Fibroblast of peridontal ligament (primary cell): Measurements from ENCODE around the gene TOP3A.

Source experiments
- DNase-seq: peaks from one replicate; pipeline ENCODE4 v3.0.0-alpha.2; 2010; ENCODE audit errors: extremely low read depth

The TOP3A gene

DNA sequence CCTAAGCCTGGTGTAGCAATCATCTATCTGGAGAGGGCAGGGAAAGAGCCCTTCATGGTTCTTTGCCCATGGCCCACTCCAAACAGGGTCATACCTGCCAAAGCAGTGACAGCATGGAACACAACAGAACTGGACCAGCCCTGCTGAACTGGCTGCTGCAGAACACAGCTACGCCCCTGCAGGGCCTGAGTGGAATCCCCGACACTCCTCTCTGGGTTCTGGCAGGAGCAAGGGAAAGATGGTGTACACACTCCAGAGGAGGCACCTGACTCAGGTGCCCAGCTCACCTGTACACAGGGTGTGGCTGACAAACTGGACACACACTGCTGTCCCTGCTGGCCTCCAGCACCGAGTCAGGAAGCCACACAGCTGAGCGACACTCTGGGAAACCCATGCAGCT lies 34.5 kb downstream of the TOP3A start:
- no peak for DNase-seq

DNA sequence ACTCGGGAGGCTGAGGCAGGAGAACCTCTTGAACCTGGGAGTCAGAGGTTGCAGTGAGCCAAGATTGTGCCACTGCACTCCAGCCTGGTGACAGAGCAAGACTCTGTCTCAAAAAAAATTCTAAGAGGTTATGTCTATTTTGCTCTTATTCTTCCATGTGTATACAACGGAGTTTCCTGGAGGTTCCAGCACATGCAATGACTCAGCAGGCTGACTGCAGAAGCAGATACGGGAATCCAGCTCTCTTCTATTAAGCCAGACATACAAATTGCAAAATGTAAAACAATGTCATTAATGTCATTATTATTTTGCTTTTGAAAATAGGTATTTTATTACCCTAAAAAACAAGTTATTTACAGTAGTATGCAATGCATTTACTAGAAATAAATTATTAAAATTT lies 35.9 kb downstream of the TOP3A start:
- peak; percentile 19 for DNase-seq

DNA sequence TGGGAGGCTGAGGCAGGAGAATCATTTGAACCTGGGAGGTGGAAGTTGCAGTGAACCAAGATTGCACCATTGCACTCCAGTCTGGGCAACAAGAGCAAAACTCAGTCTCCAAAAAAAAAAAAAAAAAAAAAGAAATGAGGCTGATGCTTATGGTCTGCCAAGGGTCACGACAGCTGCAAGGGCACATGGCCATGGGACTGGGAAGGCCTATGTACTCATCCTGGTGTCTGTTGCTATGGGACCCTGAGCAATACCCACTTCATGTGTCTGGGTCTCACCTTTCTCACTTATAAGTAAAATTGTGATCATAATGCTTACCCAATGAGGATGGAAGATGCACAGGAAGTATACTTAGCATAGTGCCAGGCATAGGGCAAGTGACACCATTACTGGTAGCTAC lies 37.7 kb downstream of the TOP3A start:
- DNase-seq = no peak

DNA sequence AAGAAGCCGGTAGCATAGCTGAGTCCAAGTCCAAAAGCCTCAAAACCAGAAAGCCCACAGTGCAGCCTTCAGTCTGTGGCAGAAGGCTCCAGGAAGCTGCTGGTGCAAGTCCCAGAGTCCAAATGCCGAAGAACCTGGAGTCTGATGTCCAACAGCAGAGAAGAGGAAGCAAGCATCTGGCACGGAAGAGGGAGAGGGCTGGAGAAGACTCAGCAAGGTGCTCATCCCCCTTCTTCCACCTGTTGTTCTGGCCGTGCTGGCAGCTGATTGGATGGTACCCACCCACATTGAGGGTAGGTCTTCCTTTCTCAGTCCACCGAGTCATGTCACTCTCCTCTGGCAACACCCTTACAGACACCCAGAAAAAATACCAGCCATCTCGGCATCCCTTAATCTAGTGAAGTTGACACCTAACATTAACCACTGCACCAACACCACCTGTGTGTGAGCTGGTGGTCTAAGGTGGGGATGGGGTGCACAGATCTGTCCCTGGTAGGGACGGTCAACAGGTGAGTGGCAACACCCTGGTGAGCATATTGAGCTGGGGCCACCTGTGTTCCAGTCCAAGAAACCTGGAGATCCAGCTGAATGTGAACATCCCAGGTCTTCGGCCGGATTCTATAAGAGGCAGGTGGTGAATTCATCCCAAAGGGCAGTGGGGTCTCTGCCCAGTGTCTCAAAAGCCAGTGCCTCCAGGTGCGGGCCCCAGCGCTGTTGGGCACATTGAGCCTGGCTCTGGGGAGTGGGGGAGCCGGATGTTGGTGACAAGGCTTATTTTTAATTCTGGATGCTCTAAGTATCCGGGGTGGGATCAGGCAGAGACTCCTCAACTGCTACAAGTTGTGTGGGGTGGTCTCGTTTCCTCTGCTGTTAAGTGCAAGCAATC lies 44.5 kb downstream of the TOP3A start:
- DNase-seq = no peak

DNA sequence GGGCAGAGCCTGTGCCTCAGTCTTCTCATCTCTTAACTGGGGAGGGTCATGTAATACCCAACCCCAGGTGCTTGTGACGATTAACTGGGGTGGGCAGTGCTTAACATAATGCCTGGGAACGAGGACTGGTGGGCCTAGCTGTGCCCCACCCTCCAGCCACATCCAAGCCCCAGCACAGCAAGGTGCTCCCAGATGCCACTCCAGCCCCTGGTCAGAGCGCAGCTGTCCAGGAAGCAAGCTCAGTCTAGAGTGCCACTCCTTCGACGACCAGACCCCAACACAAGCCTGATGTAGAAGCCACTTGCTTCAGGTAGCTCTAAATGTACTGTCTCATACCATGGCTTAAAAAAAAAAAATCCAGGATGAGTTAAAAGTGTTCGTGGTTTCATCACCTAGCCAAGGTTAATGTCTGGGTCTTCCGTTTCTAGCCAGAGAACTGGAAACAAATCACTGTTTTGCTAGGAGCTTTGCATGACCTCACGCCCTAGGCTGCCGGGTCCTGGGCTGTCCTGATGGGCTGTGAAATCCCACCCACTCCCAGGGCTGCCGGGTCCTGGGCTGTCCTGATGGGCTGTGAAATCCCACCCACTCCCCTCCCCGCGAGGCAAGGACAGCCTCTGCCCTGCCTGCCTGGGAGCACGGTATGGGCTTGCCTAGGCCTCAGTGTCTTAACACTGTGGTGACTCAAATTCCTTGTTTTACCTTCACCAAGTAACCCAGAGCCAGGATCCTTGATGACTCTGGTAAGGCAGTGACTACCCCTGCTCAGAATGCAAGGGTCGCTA lies 46.7 kb downstream of the TOP3A start:
- no peak for DNase-seq

DNA sequence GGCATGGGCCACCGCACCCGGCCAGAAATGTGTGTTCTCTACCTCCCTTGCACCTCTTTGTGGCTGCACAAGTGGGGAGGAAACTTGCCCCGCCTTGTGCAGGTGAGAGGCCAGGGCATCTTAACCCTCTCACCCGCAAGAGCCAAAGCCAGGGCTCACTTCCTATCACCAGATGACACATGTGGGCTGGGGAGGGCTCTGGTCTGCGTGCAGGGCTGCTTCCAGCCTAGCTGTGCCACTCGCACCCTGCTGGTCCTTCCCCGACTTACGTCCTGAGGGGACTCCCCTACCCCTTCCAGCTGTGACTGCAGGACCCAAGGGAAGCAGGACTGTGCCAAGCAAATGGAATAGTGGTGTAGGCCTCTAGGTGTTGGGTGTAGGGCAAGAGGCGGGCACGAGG lies 47.4 kb downstream of the TOP3A start:
- no peak for DNase-seq

DNA sequence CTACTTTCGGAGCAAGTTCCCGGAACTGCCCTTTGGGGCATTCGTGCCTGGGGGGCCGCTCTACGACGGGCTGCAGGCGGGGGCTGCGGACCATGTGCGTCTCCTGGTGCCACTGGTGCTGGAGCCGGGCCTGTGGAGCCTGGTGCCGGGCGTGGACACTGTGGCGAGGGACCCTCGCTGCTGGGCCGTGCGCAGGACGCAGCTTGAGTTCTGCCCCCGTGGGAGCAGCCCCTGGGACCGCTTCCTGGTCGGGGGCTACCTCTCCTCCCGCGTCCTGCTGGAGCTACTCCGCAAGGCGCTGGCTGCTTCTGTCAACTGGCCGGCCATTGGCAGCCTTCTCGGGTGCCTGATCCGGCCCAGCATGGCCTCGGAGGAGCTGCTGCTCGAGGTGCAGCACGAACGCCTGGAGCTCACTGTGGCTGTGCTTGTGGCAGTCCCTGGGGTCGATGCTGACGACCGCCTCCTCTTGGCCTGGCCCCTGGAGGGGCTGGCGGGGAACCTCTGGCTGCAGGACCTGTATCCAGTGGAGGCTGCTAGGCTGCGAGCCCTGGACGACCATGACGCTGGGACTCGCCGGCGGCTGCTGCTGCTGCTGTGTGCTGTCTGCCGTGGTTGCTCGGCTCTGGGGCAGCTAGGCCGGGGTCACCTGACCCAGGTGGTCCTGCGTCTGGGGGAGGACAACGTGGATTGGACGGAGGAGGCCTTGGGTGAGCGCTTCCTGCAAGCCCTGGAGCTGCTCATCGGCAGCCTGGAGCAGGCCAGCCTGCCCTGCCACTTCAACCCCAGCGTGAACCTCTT lies 50.7 kb downstream of the TOP3A start:
- DNase-seq = no peak

DNA sequence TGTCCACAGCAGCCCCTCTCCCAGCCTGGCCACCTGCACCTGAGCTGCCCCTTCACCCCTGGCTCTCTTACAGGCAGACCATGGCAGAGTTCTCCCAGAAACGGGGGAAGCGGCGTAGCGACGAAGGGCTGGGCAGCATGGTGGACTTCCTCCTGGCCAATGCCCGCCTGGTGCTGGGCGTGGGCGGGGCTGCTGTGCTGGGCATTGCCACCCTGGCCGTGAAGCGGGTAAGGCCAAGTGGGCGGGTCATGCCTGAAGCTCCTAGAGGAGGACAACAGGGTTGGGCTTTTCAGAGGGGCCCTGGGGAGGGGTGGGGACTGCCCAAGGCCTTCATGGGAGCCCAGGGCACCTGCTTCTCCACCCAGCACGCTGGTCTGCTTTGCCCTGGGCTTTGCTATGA lies 52.2 kb downstream of the TOP3A start:
- no peak for DNase-seq

DNA sequence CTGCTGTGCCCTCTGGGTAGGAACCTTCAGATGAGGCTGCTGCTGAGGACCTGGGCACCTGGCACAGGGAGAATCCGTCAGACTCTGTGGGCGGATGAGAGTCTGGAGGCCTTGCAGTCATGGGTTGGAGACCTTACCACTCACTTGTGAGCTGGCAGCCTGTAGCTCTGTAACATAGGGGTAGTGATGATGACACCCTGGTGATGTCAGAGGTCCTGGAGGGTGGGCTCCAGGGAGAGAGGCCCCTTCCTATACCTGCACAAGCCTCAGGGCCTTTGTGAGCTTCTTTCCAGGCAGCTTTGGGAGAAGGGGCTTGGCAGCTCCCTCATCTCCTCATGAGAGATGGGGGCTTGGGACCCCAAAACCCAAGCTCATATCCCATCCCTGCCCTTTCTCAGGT lies 52.7 kb downstream of the TOP3A start:
- DNase-seq = no peak

DNA sequence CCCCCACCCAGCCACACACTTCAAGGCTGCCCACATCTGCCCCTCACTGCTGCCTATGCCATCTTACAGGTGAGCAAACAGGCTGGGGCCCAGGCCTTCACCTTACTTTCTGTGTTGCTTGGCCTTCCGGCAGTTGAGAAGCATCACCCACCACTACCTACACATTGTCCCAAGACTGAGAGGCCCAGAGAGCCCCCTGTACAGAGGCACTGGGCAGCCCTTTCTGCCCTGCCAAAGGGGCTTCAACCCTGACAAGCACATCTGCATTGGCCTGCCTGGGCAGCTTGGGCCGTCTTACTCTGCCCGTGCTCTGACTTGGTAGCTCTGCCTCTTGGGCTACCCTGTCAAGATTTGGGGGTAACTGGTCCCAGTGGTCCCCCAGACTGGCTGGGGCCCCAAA lies 53.1 kb downstream of the TOP3A start:
- no peak for DNase-seq

DNA sequence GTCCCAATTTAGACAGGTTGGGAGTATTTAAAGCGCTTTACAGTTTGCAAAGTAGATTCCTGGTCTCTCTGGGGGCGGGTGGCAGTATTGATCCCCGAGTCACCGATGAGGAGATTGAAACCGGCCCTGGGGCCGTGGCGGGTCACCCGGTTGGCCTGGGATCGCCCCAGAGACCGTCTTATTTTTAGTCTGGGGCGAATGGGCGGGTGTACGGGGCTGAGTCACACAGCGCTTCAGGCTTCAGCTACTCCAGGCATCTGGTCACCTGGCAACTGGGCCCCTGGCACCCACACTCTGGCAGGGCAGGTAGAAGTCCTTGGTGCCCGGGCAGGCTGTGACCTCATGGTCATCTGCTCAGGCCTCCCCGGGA lies 53.7 kb downstream of the TOP3A start:
- peak; percentile 24 for DNase-seq

DNA sequence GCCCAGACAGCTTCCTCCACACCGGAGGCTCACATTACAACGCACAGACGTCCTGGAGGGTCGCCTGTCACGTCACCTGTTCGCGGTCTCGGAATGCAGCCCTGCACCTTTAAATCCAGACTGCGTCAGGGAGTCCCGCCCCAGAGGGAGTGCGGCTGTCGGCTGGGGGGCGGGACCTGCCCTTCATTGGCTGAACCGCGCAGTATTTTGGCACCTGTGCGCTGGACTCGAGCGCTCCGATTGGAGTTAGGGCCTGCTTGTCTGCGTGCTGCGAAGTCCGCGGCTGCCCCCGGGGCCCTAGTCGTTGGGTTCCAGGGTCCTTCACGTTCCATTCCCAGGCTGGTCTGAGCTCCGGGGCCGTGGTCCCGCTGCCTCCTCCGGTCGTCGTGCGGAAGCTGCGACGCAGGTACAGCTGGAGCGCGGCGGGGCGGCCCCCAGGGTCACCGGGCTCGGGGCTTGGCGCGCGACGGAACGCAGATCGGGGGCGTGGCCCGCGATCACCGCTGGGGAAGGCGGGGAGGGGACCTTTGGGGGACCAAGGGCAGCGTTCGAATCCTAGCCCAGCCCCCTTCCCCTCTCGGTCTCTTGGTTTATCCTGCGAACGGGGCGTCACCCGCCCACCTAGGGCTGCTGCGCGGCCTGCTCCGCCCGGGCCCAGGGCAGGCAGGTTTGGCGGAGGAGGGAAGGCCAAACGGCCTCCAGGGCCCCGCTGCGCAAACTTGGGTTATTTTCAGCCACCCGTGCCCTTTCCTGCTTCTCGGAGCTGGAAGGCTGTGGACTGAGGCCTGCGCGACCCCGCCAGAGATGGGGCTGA lies 54.3 kb downstream of the TOP3A start, which contains the start of gene MIEF2:
Gene MIEF2 (plus strand): TSS at position 331 of the 814 bp plus-strand sequence. CDS start 2,059 bp downstream, outside the sequence.
- peak; percentile 91 for DNase-seq

DNA sequence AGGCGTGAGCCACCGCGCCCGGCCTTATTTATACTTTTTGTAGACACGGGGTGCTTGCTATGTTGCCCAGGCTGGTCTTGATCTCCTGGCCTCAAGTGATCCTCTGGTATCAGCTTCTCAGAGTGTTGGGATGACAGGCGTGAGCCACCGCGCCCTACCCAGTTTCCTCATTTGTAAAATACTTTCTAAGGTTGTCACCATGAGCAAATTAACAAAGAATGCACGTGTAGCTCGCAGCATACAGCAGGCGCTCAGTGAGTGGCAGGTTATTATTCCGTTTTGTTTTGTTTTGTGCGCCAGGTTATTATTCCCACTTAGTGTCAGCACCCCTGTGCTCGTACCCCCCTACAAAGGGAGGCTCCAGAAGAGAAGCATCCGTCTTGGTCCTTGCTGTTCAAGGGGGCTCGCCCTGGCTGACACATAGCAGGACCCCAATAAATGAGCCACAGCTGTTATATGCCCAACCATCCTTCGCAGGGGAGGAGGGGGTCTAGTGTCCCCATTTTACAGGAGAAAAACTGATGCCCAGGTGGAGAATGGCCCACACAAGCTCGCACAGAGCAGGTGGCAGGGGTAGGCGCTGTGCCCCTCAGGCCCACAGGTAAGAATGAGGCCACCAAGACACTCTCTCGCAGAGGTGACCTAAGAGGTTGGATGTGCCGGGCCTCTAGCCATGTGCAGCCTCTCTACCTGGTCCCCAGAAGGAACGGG lies 55.0 kb downstream of the TOP3A start:
- no peak for DNase-seq

DNA sequence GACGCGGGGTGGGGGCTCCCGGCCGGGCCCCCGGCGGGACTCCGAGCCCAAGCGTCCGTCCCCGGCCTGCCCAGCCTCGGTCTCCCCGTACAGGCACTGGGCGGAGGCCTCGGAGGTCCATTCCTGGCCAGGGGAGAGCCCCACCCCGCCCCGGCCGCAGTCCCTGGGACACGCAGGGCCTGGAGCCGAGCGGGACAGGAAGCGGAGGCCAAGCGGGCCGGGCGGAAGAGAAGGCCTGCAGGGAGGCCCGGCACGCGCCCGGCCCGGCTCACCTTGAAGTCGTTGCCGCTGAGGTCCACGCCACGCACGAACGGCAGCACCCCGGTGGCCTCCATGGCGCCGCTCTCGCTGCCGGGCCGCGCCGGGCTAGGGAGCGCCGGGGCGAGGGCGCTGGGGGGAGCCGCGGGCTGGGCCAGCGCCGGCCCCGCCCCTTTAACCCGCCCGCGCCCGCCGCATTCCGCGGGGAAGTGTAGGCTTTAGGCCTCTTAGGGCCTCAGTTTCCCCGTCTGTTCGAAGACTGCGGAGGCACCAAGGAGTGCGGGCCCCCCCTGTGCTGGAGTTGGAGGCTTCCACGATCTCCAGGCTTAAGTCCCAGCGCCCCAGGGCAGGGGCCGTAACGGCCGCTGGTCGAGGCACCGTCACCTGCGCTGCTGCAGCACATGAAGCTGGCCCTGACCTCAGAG lies 56.3 kb downstream of the TOP3A start, which contains the start of gene FLII:
Gene FLII (minus strand): TSS at position 383 of the 683 bp plus-strand sequence. CDS start 48 bp downstream, at position 335.
- DNase-seq = peak; percentile 23

DNA sequence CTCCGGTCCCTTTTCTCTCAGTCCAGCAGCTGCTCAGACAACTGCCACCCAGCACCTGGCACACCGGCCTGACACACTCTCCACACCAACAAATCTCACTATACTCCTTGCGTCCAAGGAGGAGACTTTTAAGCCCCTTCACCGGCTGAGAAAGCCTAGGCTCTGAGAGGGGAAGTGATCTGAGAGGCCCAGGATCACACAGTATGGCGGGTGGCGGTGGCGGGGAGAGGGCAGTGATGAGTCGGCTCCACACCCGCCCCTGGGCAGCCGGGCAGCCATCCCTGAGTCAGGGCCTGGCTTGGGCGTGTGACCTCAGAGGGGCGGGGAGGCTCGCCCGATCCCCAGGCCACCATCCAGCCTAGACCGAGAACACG lies 56.8 kb downstream of the TOP3A start:
- peak; percentile 56 for DNase-seq

DNA sequence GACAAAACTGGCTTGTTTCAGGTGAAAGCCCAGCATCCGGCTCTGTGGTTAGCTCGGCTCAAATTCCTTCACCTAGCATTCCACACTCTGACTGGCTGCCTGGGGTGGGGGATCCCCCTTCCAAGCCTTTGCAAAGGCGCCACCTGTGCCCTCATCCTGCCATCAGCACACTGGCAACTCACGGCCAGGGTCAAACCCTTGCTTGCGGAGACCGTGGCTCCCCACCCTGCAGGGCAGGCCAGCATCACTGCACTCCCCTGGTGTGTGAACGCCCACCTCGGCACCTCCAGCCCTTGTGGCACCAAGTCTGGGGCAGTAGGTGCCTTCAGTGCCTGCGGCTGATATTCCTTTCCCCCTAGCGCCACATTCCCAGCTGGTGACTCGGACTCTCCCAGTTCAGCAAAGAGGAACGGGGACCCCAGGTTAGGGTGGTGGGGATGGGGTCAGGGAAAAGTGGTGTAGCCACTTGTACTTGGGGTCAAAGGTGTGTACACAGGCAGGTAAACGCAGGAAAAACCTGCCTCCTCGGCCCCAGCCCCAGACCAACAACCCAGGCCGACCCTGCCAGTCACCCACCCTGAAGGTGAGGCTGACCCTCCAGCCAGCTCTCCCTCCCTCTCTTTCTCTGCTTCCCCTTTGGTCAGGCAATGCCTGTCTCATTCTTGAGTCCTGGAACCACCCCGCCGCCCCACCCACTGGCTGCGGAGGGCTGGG lies 57.4 kb downstream of the TOP3A start:
- no peak for DNase-seq

DNA sequence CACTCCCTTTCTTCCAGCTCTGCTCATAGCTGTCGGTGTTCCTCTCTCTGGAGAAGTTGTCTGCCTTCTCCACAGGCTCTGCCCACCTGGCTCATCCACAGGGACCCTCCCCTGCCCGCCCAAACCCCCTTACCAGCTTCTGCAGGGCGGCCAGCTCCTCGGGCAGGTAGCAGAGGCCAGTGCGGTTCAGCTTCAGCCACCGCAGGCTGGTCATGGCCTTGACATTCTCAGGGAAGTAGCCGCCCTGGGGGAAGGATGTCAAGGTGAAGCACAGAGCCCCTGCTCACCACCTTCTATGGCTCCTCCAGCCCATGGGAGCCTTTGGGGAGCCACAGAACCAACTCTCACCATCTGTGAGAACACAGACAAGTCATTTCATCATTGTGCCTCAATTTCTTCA lies 58.0 kb downstream of the TOP3A start:
- no peak for DNase-seq

DNA sequence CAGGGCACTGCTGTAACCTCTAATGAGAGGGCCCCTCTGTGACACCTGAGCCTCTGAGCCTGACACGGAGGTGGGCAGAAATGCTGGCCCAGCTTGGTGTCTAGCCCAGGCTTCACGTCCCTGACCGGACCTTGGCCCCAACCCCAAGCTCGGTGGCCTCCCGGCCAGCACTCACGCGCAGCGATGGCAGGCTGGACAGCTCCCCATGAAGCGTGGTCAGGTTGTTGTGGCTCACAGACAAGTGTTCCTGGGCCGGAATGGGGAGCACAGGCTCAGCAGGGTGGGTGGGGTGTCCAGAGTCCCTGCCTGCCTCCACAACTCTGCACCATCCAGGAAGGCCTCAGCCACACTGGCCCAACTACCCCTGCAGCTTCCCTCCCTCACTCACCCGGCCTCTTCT lies 58.4 kb downstream of the TOP3A start:
- no peak for DNase-seq

DNA sequence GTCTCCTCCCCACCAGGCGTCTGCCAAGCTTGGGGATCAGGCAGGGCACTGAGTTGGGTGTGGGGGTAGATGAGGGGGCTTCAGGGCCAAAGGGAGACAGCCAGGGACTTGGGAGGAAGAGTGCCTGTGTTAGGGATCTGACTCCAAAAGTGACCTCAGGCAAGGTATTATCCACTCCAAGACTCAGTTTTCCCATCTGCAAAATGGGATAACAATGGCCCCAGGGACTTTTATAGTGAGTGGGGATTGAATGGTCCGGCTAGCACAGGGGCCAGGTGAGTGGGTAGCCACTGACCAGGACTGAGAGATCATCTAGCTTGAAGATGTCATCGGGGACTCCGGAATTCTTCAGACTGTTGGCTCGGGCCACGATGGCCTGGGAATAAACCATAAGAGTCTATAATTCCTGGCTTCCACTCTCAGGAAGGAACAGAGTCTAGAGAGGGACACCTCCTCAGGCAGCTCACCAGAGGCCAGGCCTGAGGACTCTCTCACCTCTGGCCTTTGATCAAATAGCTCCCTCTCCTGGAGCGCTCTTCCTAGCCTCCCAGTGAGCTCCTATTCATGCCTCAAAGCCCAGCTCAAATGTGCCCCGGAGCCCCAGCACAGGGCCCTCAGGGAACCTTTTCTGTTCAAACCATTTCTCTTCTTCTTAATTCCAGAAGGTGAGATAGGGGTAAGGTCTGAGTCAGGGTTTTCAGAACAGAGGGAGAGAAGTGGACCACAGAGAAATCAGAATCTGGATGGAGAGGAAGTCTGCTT lies 59.7 kb downstream of the TOP3A start:
- no peak for DNase-seq
